Lower lobe of right lung (tissue), 2 donors: ENCODE data around the gene SIGLEC12. TPM values are rescaled to one million over a fixed set of nuclear protein-coding genes. Genes with fewer than 3 reads are reported as not detected.

Source experiments
- ATAC-seq, 2 donors: fragments of 200-7000 bp; cut with Tn5 transposase; one replicate each; pipeline ENCODE4 v1.9.1; 2020 to 2022; ENCODE audit warnings: mild to moderate bottlenecking in 2 of 2, moderate library complexity in 2 of 2
- DNase-seq: peaks from one replicate; pipeline ENCODE4 v3.0.0-alpha.2; 2020
- H3K27ac ChIP-seq: fragments of 200-600 bp; one replicate; pipeline ENCODE4 v1.8.0; 2022
- H3K27me3 ChIP-seq: fragments of 200-600 bp; one replicate; pipeline ENCODE4 v1.8.0; 2022; ENCODE audit warnings: low read depth
- H3K36me3 ChIP-seq: fragments of 200-600 bp; one replicate; pipeline ENCODE4 v1.8.0; 2022; ENCODE audit warnings: mild to moderate bottlenecking
- H3K4me1 ChIP-seq: fragments of 200-600 bp; one replicate; pipeline ENCODE4 v1.8.0; 2022
- H3K4me3 ChIP-seq: fragments of 200-600 bp; one replicate; pipeline ENCODE4 v1.8.0; 2022; ENCODE audit warnings: mild to moderate bottlenecking
- H3K9me3 ChIP-seq: fragments of 200-600 bp; one replicate; pipeline ENCODE4 v1.8.0; 2022
- intact Hi-C: fragments of 100-400 bp; cut with DNase I; formaldehyde crosslinking; loops from one replicate; pipeline ENCODE4 v1.11.0; 2022
- total RNA-seq: library from RNA; stranded (reverse); fragmentation: NEBNext Ultra II Directional; extraction: Animal tissue kit (Norgen Biotek cat#: 25700); gene quantifications from one replicate; pipeline ENCODE4 v1.2.1, GENCODE V29; 2021
- TF ChIP-seq, protein P1 (sequence below): fragments of 200-600 bp; IDR thresholded peaks from one replicate; pipeline ENCODE4 v1.8.0; 2022; ENCODE audit warnings: antibody characterized with exemption, mild to moderate bottlenecking
- donor health status: DM: no; HTN: yes; CAD: no; lungs with severe emphysema.

SIGLEC12 gene
- total RNA-seq, 1 donor from 2014 or later = 5.9 TPM

DNA sequence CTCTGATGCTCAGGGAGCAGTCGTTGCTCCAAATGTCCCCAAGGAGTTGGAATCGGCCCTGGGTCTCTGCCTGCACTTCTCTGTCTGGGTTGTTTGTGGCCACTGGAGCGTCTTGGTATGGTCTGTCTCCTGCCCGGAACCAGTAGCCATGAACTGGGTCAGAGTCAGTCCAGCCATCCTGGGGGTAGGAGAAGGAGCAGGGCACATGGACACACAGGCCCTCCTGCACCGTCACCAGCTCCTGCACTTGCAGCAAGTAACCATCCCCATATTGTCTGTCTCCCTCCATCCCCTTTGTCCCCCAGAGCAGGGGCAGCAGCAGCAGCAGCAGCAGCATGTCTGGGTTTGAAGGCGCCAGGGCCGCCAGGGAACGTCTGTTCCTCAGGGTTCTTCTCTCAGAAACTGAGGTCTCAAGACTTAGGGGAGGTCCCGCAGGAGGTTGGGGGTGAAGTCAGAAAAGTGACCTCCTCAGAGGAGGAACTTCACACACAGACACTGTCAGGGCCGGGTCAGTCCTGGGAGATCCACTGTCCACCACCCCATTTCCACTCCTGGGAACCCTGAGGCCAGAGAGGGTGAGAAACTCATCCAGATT lies 43.5 kb downstream of the SIGLEC12 start, which contains the start of gene SIGLEC8:
Gene SIGLEC8 (minus strand): TSS at position 404 of the 595 bp plus-strand sequence. CDS start 67 bp downstream, at position 337.
- no peaks in the 10 kb centered on the region for H3K9me3 ChIP-seq
- no peaks in the 10 kb centered on the region for H3K4me1 ChIP-seq
- TF ChIP-seq, protein P1, sequence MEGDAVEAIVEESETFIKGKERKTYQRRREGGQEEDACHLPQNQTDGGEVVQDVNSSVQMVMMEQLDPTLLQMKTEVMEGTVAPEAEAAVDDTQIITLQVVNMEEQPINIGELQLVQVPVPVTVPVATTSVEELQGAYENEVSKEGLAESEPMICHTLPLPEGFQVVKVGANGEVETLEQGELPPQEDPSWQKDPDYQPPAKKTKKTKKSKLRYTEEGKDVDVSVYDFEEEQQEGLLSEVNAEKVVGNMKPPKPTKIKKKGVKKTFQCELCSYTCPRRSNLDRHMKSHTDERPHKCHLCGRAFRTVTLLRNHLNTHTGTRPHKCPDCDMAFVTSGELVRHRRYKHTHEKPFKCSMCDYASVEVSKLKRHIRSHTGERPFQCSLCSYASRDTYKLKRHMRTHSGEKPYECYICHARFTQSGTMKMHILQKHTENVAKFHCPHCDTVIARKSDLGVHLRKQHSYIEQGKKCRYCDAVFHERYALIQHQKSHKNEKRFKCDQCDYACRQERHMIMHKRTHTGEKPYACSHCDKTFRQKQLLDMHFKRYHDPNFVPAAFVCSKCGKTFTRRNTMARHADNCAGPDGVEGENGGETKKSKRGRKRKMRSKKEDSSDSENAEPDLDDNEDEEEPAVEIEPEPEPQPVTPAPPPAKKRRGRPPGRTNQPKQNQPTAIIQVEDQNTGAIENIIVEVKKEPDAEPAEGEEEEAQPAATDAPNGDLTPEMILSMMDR = no peak
- ATAC-seq = no peak
- no peaks in the 10 kb centered on the region for H3K36me3 ChIP-seq
- peaks cover 28% of the 10 kb centered on the region for H3K27me3 ChIP-seq
- intact Hi-C loops = no loop called here
- DNase-seq = no peak
- no peak within 1 kb of the TSS for H3K27ac ChIP-seq
- no peak within 1 kb of the TSS for H3K4me3 ChIP-seq

DNA sequence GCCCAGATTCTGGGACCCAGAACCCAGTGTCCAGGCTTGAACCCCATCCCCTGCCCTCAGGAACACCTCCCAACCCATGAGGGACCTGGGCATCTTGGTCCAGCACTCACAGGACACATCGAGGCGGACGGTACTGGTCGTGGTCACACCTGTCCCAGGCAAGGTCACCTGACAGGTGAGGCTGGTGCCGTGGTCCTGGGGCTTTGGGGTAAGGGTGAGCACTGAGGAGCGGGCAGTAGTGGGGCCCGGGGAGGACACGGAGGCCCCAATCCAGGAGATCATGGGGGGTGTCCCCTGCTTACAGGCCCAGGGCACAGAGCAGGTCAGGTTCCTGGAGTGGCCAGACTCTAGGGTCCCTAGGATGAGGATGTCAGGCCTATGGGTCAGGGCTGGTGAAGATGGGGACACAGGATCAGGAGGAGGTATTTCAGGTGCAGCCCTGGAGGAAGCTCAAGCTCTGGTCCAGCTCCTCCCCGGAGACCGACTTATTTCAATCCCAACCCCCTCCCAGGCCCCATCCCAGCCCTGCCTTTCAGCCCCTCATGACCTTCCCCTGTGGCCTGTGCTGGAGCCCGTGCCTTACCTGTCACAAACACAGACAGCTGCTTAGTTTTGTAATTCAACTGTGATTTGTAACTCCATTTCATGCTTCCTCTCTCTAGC lies 44.1 kb downstream of the SIGLEC12 start:
- peaks cover 21% of the 10 kb centered on the region for H3K27me3 ChIP-seq
- H3K27ac ChIP-seq = no peak overlapping the region
- DNase-seq (no peak), ATAC-seq (no peak)
- intact Hi-C loops = no loop called here
- TF ChIP-seq, protein P1 = no peak
- no peaks in the 10 kb centered on the region for H3K36me3 ChIP-seq
- H3K9me3 ChIP-seq = no peaks in the 10 kb centered on the region
- H3K4me1 ChIP-seq = no peaks in the 10 kb centered on the region
- H3K4me3 ChIP-seq = no peak overlapping the region

DNA sequence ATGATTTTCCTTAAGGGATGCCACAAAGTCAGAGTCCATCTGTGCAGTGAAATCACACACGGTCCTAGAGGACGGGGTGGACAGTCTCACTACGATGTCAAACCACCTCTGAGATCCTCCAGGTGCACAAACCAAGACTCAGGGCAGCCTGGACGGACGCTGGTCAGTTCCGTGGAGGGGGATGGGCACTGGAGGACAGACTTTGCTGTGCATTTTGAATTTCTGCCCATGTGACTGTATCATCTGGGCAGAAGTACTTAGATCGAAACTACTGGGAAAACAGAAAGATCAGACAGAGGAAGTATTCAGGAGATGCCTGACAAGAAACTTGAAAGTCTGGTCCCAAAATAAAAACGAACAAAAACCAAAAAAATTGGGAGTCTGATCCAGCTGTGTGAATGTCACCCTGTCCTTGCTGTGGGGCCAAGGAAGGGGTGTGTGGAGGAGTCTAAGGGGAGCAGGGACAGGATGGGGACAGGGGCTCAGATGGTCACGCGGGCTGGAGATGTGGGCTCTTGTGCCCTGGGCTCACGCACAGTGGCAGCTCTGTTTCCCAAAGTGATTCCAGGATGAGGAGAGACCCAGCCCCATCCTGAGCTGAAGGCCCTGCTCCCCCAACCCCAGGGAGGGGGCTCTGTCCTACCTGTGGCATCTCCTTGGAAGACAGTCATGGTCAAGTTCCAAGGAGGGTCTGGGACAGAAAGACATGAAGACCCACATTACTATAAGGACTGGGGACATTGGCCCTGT lies 44.9 kb downstream of the SIGLEC12 start:
- Histone ChIP-seq H3K27me3 (peaks cover 18% of the 10 kb centered on the region), H3K4me1 (no peaks in the 10 kb centered on the region), H3K36me3 (no peaks in the 10 kb centered on the region), H3K27ac (no peak overlapping the region), H3K9me3 (no peaks in the 10 kb centered on the region), H3K4me3 (no peak overlapping the region)
- intact Hi-C loops = no loop called here
- TF ChIP-seq, protein P1 = no peak
- DNase-seq = no peak
- no peak for ATAC-seq

DNA sequence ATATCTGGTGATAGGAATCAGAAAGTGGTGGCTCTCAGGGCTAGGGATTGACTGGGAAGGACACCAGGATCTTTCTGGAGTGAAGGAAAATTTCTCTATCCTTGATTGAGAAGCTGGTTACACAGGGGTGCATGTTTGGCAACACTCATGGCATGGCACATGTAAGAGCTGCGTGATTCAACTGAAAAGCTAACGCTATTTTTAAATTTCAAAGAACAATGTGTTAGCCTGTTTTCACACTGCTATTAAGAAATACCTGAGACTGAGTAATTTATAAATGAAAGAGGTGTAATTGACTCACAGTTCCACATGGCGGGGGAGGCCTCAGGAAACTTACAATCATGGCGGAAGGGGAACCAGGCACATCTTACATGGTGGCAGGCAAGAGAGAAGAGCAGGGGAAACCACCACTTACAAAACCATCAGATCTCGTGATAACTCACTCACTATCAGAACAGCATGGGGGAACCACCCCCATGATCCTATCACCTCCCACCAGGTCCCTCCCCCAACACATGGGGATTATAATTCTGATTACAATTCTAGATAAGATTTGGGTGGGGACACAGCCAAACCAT lies 50.8 kb downstream of the SIGLEC12 start:
- TF ChIP-seq, protein P1 = no peak
- ATAC-seq (no peak), DNase-seq (no peak)
- no peaks in the 10 kb centered on the region for H3K36me3 ChIP-seq
- peaks cover 14% of the 10 kb centered on the region for H3K27me3 ChIP-seq
- H3K4me1 ChIP-seq = no peaks in the 10 kb centered on the region
- intact Hi-C loops = no loop called here
- no peak overlapping the region for H3K4me3 ChIP-seq
- H3K27ac ChIP-seq = no peak overlapping the region
- no peaks in the 10 kb centered on the region for H3K9me3 ChIP-seq

DNA sequence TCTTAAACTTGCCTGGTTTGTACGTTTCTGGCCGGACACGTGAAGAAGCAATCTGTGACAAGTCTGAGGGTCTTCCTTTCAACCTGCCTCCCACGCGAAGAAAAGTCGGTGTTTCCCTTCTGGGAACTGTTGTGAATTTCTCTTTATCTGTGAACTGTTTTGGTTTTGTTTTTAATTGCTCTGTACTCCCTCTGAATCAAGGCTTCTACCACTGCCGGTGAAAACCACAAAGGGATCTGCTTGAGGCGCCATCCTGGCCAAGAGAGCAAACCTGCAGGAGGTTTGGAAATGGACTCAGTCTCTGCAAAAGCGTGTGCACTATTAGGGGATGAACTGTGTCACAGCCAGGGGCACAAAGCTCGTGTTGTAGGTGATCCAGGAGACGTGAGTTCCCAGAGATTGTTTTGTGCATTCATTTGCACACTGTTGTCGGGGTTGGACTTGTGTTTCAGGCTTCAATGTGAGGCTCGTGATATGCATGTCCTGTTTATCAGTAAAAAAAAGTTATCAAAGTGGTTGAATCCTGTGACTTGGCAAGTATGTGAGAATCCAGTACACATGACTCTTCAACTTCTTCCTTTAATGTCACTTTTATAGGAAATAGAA lies 53.1 kb downstream of the SIGLEC12 start:
- no peaks in the 10 kb centered on the region for H3K4me1 ChIP-seq
- no peak overlapping the region for H3K27ac ChIP-seq
- no peaks in the 10 kb centered on the region for H3K36me3 ChIP-seq
- no peaks in the 10 kb centered on the region for H3K9me3 ChIP-seq
- TF ChIP-seq, protein P1 = no peak
- intact Hi-C loops = no loop called here
- no peak overlapping the region for H3K4me3 ChIP-seq
- H3K27me3 ChIP-seq = peaks cover 19% of the 10 kb centered on the region
- no peak for DNase-seq
- ATAC-seq = no peak
